Activated naive CD8-positive, alpha-beta T cell treated with anti-CD3 and anti-CD28 coated beads, Interleukin-2, amount 50 U/mL, for 24 hours (primary cell): ENCODE results near the gene ANKRD23.
A peak's percentile ranks its signal among the peaks of the same experiment; 100 is the strongest.
"Not testable (repeated sequence)": the region's sequence is repeated elsewhere in the genome, so short reads cannot be mapped to it uniquely, and the experiment has no call there.

Source experiments
- ATAC-seq: fragments of 150-1000 bp; cut with Tn5 transposase; one replicate; pipeline ENCODE4 v1.10.0; 2021
- DNase-seq: peaks from one replicate; pipeline ENCODE4 v3.0.0; 2021
- H3K27ac Mint-ChIP-seq: one replicate; pipeline ENCODE4 v1.8.0; 2021; ENCODE audit warnings: mild to moderate bottlenecking, mixed read lengths
- H3K27me3 Mint-ChIP-seq: one replicate; pipeline ENCODE4 v1.8.0; 2021; ENCODE audit warnings: mixed read lengths
- H3K36me3 Mint-ChIP-seq: one replicate; pipeline ENCODE4 v1.8.0; 2021; ENCODE audit warnings: low read depth, mixed read lengths
- H3K4me1 Mint-ChIP-seq: one replicate; pipeline ENCODE4 v1.8.0; 2021; ENCODE audit warnings: mixed read lengths
- H3K4me3 Mint-ChIP-seq: one replicate; pipeline ENCODE4 v1.8.0; 2021; ENCODE audit warnings: mild to moderate bottlenecking, moderate library complexity, mixed read lengths
- H3K9me3 Mint-ChIP-seq: one replicate; pipeline ENCODE4 v1.8.0; 2021; ENCODE audit warnings: mixed read lengths

Gene ANKRD23

DNA sequence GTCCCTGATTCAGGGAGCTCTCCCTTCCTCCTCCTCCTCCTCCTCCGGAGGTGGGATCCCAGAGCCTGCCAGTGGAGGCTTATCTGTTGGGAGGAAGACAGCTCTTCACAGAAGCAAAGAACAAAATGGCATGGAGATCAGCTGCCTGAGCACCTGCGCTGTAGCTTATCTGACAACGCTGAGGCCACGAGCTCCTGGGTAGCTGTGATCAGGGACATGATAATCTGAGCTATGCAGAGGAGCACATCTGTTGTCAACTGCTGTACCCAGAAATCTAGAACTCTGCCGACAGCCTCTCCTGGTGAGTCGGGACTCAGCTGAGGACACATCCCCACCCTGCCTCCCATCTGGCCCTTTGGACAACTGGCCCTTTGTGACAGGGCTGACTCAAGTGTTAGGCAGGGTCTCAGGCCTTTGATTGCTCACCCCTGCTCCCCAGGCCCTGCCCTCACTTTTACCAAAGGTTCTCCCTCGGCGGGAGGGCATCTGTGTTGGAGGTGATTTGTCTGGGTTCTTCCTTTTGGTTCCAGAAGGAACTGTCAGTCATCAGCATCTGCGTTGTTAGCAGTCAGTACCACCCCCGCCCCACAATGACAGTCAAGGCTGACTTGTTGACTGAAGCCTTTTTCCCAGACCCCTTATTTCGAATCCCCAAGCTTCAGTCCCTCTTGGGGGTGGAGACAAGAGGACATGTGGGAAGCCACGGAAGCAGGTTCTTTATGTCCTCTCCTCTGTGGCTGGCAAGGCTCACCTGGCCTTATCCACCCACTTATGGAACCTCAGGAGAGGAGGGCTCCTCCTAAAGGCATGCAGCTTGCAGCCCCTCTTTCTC is 33.7 kb downstream of the ANKRD23 start:
- Mint-ChIP-seq H3K4me3 (no peak overlapping the region), H3K27ac (no peak overlapping the region), H3K36me3 (no peaks in the 10 kb centered on the region), H3K9me3 (no peaks in the 10 kb centered on the region), H3K27me3 (no peaks in the 10 kb centered on the region), H3K4me1 (peaks cover 14% of the 10 kb centered on the region)
- DNase-seq = no peak
- ATAC-seq = no peak

DNA sequence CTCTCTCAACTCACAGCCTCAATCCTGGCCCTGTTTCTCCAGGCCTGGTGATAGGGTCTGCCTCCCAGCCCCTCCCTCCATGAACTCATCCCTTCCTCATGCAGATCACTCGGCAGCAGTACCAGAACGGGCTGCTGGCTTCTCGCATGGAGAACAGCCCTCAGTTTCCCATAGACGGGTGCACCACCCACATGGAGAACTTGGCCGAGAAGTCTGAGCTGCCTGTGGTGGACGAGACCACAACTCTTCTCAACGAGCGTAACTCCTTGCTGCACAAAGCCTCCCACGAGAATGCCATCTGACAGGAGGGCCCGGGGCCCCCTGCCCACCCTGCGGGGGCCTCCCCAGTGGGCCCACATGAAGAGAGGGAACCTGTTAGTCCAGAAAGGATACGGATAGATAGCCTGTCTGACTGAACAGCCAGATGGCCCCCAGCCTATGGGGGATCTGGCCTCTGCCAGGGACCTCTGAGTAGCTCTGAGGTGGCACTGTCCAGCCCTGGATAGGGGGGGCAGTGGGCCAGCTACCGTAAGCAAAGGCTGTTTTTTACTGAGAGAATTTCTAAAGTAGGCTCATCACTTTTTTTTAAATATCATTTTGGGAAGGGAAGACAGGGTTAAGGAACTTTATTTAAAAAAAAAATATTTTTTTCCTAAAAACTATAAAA is 34.5 kb downstream of the ANKRD23 start:
- no peak overlapping the region for H3K27ac Mint-ChIP-seq
- no peaks in the 10 kb centered on the region for H3K36me3 Mint-ChIP-seq
- H3K4me1 Mint-ChIP-seq = peaks cover 10% of the 10 kb centered on the region
- H3K4me3 Mint-ChIP-seq = no peak overlapping the region
- H3K9me3 Mint-ChIP-seq = no peaks in the 10 kb centered on the region
- ATAC-seq (no peak), DNase-seq (no peak)
- no peaks in the 10 kb centered on the region for H3K27me3 Mint-ChIP-seq

DNA sequence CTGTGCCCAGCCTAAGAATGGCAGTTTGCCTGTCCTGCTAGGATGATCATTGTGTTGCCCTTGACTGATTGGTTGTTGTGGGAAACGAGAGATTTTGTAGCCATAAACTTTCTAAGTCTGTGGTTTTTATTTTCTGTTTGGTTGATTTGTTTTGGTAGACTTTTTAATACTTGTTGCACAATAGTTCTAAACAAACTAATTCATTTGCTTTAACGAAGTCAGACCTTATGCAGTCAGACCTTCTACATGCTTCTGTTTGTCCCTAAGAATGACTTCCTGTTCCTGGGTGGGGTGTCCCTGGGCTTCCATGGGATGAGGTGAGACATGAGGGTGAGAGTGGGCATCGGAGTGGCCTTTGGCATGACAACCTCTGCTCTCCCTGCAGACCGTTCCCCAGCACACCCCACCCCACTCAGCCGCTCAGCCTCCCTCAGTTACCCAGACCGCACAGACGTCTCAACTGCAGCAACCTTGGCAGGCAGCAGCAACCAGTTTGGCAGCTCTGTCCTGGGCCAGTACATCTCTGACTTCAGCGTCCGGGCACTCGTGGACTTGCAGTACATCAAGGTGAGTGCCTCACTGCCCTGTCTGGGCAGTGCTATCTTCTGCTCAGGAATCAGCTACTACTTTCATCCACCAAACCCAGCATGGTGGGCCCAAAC is 35.5 kb downstream of the ANKRD23 start:
- Mint-ChIP-seq H3K4me3 (no peak overlapping the region), H3K4me1 (peaks cover 10% of the 10 kb centered on the region), H3K27me3 (no peaks in the 10 kb centered on the region), H3K9me3 (no peaks in the 10 kb centered on the region), H3K27ac (no peak overlapping the region), H3K36me3 (no peaks in the 10 kb centered on the region)
- DNase-seq (no peak), ATAC-seq (no peak)

DNA sequence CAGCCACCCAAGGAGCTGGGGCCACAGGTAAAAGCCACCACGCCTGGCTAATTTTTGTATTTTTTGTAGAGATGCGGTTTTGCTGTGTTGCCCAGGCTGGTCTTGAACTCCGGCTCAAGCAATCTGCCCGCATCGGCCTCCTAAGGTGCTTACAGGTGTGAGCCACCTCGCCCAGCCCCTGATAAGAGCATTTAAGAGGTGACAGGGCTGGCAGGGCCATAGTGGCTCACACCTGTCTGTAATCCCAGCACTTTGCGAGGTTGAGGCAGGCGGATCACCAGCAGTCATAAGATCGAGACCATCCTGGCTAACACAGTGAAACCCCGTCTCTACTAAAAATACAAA is 36.7 kb downstream of the ANKRD23 start:
- H3K27me3 Mint-ChIP-seq = no peaks in the 10 kb centered on the region
- ATAC-seq (no peak), DNase-seq (no peak)
- no peak overlapping the region for H3K27ac Mint-ChIP-seq
- no peaks in the 10 kb centered on the region for H3K9me3 Mint-ChIP-seq
- no peak overlapping the region for H3K4me3 Mint-ChIP-seq
- no peaks in the 10 kb centered on the region for H3K36me3 Mint-ChIP-seq
- peaks cover 10% of the 10 kb centered on the region for H3K4me1 Mint-ChIP-seq

DNA sequence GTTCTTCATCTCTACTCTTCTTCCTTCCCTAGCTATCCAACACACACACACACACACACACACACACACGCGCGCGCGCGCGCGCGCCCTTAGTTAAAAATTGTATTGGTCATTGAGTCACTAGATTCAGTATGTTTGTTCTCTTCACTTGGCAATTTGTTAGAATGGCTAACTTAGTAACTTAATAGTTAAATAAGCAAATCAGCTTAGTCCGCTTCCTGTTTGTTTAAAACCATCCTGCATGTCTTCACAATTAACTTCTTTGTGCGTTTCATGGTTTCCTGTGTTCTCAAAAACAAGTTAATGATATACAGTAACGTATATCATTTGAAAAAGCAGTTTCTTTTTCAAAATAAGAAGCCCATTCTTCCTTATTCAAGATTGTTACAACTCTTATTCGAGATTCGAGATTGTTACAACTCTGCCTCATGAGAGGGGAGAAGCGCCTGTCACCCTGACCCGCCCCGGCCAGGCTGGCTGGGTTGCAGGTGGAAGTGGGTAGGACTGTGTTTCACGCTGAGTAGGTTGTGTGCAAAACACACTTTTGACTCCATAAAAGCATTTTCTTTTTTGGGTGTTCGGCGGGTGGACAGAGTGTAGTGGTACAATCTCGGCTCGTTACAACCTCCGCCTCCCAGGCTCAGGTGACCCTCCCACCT is 37.2 kb downstream of the ANKRD23 start:
- ATAC-seq = no peak
- Mint-ChIP-seq H3K4me3 (no peak overlapping the region), H3K27me3 (no peaks in the 10 kb centered on the region), H3K27ac (no peak overlapping the region), H3K36me3 (no peaks in the 10 kb centered on the region), H3K9me3 (no peaks in the 10 kb centered on the region), H3K4me1 (peaks cover 10% of the 10 kb centered on the region)
- no peak for DNase-seq

DNA sequence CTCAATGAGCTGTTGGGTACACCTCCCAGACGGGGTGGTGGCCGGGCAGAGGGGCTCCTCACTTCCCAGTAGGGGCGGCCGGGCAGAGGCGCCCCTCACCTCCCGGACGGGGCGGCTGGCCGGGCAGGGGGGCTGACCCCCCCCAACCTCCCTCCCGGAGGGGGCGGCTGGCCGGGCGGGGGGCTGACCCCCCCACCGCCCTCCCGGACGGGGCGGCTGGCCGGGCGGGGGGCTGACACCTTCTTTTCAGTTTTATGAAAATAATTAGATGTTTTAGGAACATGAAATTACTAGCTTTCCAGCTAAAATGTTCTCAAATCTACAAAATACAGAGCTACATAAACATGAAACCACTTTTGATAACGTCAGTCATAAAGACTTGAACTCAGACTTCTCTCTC is 37.9 kb downstream of the ANKRD23 start:
- H3K4me3 Mint-ChIP-seq, H3K4me1 Mint-ChIP-seq, H3K27ac Mint-ChIP-seq: not testable (repeated sequence)

DNA sequence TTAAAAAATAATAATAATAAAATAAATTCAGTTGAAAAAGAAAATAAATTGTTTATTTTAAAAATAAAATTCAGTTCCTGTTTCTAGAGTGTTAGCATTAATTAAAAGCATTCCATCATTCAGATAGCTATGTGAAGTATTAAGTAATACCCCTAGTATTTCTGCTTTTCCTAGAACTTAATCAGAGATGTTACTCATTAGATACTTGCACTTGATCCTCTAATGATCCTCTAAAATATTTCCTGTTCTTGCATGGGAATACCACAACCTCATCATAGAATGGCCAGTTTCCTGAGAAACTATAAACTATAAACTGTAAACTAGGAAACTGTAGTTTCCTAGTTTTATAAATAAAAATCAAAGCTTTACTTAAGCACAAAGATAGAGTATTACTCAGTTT is 38.8 kb downstream of the ANKRD23 start:
- DNase-seq = no peak
- Mint-ChIP-seq H3K27me3 (no peaks in the 10 kb centered on the region), H3K4me1 (peaks cover 10% of the 10 kb centered on the region), H3K36me3 (no peaks in the 10 kb centered on the region), H3K9me3 (no peaks in the 10 kb centered on the region), H3K27ac (no peak overlapping the region), H3K4me3 (no peak overlapping the region)
- ATAC-seq = no peak

More for the DNA sequence above, 37.9 kb downstream of the ANKRD23 start:
- not testable (repeated sequence) for H3K9me3 Mint-ChIP-seq, ATAC-seq, H3K27me3 Mint-ChIP-seq, DNase-seq, H3K36me3 Mint-ChIP-seq

DNA sequence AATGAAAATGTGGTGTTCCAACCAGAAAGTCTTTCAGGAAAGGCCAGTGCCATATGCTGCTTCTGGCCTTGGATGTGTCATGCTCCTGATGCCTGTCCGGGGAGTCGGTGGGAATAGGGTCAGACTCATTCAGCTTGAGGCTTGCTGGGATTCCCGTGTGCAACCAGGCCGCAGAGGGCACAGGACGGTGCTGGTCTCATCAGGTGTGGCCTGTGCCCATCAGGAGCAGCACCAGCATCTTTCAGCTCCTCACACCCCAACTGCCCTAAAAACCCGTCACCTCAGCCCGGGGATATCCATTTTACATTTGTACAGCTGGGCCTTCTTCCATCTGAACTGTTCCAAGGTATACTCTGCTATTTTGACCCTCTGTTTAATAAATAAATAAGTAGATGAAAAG is 41.1 kb downstream of the ANKRD23 start:
- DNase-seq (no peak), ATAC-seq (no peak)
- no peaks in the 10 kb centered on the region for H3K36me3 Mint-ChIP-seq
- H3K4me3 Mint-ChIP-seq = no peak overlapping the region
- no peak overlapping the region for H3K27ac Mint-ChIP-seq
- H3K27me3 Mint-ChIP-seq = no peaks in the 10 kb centered on the region
- H3K9me3 Mint-ChIP-seq = no peaks in the 10 kb centered on the region
- peaks cover 10% of the 10 kb centered on the region for H3K4me1 Mint-ChIP-seq

DNA sequence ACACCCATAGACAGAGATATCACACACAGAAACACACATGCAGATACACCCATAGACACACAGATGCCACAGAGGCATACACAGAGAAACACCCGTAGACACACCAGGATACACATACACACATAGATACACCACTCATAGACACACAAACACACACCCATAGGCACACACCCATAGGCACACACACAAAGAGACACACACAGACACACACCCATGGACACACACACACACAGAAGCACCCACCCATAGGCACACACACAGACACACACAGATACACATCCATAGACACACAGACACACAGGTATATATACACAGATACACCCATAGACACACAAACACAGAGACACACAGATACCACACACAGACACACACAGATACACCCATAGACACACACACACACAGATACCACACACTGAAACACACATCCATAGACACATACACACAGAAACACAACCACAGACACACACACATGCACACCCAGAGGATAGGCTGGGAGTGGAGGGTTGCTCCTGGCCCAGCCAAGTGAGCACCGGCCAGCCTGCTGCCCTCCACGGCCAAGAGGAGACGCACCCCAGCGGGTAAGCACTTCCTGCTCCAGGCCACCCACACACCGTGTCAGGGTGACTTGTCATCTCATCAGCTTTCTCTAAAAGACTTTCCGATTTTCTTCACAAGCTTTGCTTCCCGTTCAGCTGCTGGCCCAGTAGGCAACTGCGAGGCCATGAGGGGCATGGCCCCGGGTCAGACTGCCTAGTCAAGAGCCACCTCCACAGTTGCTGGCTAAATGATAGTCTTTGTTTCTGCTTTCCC is 41.8 kb downstream of the ANKRD23 start:
- ATAC-seq (peak; percentile 43), DNase-seq (no peak)
- H3K9me3 Mint-ChIP-seq = no peaks in the 10 kb centered on the region
- H3K4me3 Mint-ChIP-seq = no peak overlapping the region
- no peaks in the 10 kb centered on the region for H3K27me3 Mint-ChIP-seq
- no peaks in the 10 kb centered on the region for H3K36me3 Mint-ChIP-seq
- no peak overlapping the region for H3K27ac Mint-ChIP-seq
- H3K4me1 Mint-ChIP-seq = peaks cover 9% of the 10 kb centered on the region

DNA sequence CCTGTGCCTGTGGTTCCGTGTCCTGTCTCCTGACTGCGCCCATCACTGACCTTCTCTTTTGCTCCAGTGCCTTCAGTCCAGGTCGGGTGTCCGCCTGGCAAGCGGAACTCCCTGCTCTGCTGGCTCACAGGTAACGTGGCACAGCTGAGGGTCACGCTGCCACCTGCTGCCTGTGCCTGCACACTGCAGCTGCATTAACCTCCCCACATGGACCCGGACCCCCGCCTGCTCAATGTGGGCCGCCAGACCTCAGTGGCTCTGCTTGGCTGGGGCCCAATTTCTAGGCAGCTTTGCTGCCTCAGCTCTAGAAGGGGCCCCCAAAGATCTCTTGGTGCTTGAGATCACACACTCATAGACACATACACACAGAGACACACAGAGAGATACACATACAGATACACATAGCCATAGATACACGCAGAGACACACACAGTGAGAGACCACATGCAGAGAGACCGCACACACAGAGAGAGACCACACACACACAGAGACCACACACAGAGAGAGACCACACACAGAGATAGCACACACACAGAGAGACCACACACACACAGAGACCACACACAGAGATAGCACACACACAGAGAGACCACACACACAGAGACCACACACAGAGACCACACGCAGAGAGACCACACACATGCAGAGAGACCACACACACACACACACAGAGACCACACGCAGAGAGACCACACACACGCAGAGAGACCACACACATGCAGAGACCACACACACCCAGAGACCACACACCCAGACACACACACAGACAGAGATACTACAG is 42.6 kb downstream of the ANKRD23 start:
- H3K36me3 Mint-ChIP-seq = no peaks in the 10 kb centered on the region
- H3K4me3 Mint-ChIP-seq = no peak overlapping the region
- no peaks in the 10 kb centered on the region for H3K9me3 Mint-ChIP-seq
- ATAC-seq = peak; percentile 88
- peaks cover 2% of the 10 kb centered on the region for H3K4me1 Mint-ChIP-seq
- H3K27ac Mint-ChIP-seq = no peak overlapping the region
- peak; percentile 77 for DNase-seq
- H3K27me3 Mint-ChIP-seq = no peaks in the 10 kb centered on the region

DNA sequence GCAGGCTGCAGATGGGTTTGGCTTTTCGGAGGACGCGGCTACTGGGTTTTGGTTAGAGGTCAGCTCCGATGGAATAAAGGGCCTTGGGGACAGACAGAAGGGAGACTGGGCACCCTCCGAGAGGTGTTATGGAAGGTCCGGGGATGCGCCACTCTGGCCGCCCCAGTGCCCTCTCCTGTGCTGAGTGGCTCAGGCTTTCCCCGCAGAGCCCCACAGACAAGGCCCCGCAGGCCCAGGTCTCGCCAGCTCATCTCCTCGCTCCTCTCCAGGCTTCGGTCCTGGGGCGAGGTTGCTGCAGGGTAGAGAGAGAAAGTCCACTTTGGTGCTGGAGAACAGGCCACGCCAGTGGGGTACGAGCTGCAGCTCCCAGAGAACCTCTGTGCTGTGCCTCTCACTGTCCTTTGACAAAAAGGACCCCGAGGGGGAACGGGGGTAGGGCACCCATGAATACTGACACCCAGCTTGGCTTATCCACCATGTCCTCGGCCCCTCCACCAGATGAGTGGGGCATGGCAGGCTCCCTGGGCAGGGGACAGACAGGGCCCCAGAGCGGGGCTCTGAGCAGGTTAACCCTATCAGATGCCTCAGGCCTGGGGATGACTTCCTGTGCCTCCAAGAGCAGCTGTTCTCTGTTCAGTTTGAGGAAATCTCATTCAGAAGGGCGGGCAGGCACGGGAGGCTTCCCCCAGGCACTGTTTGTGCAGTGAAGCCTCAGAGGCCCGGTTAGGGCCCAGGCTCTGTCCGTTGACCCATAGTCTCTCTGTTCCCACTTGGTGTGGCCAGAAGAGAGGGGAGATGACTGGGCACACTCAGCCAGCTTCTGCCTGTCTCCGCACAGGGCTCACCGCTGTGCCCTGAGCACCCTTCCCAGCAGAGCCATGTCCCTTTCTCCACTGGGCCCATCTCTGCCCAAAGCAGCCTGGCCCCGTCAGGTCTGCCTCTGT is 43.5 kb downstream of the ANKRD23 start:
- ATAC-seq (peak; percentile 27), DNase-seq (no peak)
- Mint-ChIP-seq H3K4me1 (no peaks in the 10 kb centered on the region), H3K27me3 (no peaks in the 10 kb centered on the region), H3K9me3 (no peaks in the 10 kb centered on the region), H3K27ac (no peak overlapping the region), H3K36me3 (no peaks in the 10 kb centered on the region), H3K4me3 (no peak overlapping the region)

DNA sequence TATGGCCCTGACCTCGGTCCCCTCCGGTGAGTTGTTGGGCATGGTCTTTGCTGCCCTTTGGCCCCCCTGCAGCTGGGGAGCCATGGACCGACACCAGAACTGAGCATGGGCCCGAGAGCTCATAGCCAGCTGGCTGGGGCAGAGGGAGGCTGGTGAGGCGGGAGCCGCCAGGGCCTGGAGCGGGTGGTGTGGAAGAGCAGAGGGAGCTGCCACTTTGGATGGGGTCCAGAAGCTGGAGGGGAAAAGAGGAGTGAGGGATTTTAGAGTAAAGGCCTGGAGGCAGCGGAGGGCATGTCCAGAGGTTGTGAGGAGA is 44.2 kb downstream of the ANKRD23 start:
- DNase-seq (no peak), ATAC-seq (no peak)
- no peaks in the 10 kb centered on the region for H3K36me3 Mint-ChIP-seq
- H3K27ac Mint-ChIP-seq = no peak overlapping the region
- H3K9me3 Mint-ChIP-seq = no peaks in the 10 kb centered on the region
- no peaks in the 10 kb centered on the region for H3K4me1 Mint-ChIP-seq
- no peak overlapping the region for H3K4me3 Mint-ChIP-seq
- no peaks in the 10 kb centered on the region for H3K27me3 Mint-ChIP-seq
